HG03565 (cell line): ENCODE measurements around the gene SIRT5.

Experiments
- ATAC-seq: cut with Tn5 transposase; IDR thresholded peaks from one replicate; pipeline ENCODE4 v1.9.1; 2021; ENCODE audit warnings: mild to moderate bottlenecking, moderate library complexity; ENCODE audit not compliant: unreplicated experiment

The SIRT5 gene

GRCh38 chr6:13574571-13575376 is at the start of gene SIRT5:
Gene SIRT5 (plus strand): TSS chr6:13574601. CDS start chr6:13584111, 9,510 bp downstream.
- peak; percentile 26 for ATAC-seq

DNA sequence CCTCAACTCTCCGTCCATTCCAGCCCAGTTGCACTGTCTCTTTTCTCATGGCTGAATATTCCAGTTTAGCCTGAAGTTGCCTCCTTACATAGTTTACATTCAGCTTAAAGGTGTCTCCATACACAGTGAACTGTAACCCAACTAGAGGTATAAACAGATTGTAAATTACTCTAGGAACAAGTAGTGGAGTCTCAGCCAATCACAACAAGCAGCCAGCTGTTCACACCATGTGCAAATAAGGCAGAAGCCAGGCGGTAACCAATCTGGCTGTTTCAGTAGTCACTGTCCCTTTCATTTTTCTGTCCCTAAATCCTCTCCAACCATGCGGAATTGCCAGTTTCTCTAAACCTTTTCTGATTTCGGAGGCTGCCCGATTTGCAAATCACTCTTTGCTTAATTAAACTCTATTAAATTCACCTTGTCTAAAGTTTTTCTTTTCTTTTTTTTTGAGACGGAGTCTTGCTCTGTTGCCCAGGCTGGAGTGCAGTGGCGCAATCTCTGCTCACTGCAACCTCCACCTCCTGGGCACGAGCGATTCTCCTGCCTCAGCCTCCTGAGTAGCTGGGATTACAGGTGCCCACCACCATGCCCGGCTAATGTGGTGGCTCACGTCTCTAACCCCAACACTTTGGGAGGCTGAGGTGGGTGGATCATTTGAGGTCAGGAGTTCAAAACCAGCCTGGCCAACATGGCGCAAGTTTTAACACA is 49.4 kb upstream of the SIRT5 start:
- ATAC-seq: no peak

DNA sequence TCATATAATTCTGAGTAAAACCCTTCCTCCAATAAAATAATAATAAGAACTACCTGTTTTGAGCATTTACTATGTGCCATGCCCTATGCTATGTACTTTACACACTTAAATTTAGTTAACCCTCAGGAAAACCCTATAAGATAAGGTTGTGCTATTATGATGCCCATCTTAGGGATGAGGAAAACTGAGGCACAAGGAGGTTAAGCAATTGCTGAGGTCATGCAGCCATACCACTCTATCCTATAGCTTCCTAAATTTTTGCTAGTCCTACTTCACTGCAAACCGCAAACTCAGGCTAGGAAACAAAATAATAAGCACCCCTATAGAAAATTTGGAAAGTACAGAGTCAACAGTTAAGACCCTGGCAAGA is 48.1 kb upstream of the SIRT5 start:
- ATAC-seq: no peak

GRCh38 chr6:13526727-13527670 is 47.4 kb upstream of the SIRT5 start:
- no peak for ATAC-seq

DNA sequence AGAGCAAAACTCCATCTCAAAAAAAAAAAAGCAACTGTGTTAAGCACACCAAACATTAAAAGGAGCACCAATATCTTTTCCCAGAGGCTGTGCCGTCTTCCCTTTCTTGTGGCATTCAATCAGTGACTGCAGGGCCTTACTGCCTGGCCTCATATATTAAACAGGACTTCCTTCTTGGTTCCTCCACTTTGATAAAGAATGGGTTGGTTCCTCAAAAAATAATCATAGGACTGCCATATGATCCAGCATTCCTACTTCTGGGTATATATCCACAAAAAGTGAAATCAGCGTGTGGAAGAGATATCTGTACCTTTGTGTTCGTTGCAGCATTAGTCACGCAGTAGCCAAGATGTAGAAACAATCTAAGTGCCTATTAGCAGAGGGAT is 46.7 kb upstream of the SIRT5 start:
- ATAC-seq: no peak

GRCh38 chr6:13528232-13528631 is 46.2 kb upstream of the SIRT5 start:
- ATAC-seq: no peak

DNA sequence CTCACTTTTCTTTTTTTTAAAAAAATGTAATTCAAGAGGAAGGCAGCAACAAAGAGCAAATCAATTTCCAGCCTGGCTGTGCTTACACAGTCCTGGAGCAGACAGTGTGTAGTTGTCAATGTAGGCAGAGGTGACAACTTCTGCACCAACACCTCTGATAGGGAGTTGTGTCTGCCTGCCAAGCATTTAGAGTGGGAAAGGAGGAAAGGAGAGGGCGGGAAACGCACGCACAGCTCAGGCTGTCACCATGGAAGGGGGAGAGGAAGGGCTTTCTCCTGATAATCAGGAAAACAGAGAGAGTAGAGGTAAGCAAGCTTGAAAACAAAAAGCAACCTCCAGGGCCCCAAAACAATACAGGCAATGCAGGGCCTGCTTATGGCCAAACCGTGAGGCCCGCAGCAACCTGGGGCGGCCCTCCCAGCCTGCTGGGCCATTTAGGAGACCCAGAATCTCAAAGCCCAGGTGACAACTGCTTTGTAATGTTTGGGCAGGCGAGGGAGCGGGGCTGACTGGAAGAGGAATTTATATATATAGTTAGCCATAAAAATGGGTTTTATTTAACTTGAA is 45.5 kb upstream of the SIRT5 start:
- no peak for ATAC-seq

- ATAC-seq: no peak
Observed at GRCh38 chr6:13531956-13532355, 42.4 kb upstream of the SIRT5 start.

- ATAC-seq: no peak
Observed at GRCh38 chr6:13534536-13534935, 39.9 kb upstream of the SIRT5 start.

GRCh38 chr6:13535306-13535705 is 39.1 kb upstream of the SIRT5 start:
- ATAC-seq: no peak

DNA sequence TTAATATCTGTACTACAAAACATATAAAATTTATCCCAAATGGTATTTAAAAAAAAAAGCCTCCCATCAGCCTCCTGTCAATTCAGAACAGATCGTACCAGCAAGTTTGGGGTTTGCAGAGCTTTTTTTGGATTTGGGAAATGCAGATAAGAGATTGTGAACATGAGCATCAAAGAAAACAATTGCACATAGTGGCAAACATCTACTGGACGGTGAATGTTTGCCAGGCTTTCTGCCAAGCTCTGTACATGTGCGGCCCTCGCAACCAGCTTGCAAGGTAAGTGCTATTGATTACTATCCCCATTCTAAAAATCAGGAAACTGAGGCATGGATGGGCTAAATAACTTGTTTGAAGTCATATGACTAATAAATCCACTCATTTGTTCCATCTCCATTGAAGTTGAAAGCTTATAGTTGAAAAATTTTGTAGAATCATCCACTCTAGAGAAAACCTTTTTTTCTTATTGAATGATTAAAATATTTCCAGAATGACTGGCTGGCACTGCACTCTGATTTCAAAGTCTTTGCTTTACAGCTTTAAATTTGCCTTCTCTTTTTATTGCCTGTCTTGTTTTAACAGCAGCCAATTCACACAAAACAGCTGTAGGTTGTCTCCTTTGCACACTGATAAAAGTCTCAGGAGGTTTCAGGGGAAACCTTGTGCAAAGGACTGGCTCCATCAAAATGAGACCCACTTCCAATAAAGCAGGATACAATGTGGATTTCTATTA is 37.4 kb upstream of the SIRT5 start:
- no peak for ATAC-seq

DNA sequence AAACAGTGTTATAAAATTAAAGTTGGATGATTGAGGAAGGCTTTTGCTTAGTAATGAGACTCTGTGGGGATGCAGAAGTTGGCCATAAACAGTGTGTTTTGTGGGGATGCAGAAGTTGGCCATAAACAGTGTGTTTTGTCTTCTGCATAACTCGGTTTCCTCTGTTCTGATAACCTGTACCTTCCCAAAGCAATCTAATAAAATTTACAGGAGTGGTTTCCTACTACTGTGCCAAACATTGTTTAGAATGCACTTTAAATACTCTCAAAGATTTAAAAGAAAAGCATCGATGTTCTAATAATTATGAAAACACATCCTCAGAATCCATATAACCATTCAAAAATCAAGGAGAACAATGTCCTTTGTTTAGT is 36.9 kb upstream of the SIRT5 start:
- ATAC-seq: no peak

GRCh38 chr6:13538084-13538483 is 36.3 kb upstream of the SIRT5 start:
- ATAC-seq: no peak

DNA sequence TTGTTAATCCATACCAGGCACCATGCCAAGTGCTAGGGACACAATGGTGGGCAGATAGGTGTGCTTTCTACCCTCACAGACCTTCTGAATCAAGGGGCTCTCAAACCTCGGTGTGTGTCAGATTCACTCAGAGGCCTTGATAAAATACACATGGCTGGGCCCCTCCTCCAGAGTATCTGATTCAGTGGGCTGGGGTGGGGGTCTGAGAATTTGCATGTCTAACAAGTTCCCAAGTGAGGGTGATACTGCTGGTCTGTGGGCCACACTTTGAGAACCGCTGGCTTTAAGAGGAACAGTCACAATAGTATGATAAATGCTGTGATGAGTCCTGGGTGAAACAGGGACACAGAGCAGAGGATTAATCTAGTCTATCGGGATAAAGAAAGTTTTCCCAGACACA is 35.8 kb upstream of the SIRT5 start:
- ATAC-seq: no peak

DNA sequence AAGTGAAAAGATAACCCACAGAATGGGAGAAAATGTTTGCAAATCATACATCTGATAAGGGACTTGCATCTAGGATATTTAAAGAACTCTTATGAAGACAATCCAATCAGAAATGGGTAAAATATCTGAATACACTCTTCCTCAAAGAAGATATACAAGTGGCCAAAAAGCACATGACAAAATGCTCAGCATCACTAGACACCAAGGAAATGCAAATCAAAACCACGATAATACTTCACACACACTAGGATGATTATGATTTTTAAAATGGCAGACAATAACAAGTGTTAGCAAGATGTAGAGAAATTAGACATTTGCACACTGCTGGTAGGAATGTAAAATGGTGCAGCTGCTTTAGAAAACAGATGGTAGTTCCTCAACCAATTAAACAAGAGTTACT is 34.8 kb upstream of the SIRT5 start:
- ATAC-seq: no peak

DNA sequence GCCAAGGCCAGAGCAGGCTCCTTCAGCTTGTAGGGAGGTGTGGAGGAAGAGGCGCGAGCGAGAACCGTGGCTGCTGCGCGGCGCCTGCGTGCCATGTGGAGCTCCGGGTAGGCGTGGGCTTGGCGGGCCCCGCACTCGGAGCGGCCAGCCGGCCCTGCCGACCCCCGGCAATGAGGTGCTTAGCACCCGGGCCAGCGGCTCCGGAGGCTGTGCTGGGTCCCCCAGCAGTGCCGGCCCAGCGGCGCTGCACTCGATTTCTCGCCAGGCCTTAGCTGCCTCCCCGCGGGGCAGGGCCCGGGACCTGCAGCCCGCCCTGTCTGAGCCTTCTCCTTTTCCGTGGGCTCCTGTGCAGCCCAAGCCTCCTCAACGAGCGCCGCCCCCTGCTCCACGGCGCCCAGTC is 32.9 kb upstream of the SIRT5 start:
- no peak for ATAC-seq

DNA sequence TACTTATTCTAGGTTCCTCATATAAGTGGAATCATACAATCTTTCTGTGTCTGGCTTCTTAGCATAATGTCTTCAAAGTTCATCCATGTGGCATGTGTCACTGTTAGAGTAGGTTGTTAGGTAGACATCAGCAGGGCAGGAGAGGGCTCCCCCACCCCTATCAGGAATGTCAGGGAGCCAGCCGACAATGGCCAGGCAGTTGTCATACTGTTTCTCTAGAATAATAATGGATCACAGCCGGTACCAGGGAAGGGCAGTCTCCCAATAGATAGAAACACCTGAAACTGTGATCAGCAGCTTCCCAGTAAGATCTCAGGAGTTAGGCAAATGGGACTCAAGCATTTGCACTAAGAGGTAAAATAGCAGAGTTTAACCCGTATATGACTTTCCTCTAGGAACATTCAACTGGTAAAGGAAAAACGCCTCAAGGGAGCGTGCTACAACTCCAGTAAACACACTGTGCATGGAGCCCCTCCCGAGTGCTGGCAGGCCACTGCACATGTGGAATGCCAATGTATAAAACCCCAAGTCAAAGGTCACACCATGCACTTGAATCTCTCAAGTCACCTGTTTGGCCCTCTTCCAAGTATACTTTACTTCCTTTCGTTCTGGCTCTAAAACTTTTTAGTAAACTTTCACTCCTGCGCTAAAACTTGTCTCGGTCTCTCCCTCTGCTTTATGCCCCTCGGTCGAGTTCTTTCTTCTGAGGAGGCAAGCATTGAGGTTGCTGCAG is 29.8 kb upstream of the SIRT5 start:
- ATAC-seq: no peak

GRCh38 chr6:13545885-13546284 is 28.5 kb upstream of the SIRT5 start:
- ATAC-seq: no peak

DNA sequence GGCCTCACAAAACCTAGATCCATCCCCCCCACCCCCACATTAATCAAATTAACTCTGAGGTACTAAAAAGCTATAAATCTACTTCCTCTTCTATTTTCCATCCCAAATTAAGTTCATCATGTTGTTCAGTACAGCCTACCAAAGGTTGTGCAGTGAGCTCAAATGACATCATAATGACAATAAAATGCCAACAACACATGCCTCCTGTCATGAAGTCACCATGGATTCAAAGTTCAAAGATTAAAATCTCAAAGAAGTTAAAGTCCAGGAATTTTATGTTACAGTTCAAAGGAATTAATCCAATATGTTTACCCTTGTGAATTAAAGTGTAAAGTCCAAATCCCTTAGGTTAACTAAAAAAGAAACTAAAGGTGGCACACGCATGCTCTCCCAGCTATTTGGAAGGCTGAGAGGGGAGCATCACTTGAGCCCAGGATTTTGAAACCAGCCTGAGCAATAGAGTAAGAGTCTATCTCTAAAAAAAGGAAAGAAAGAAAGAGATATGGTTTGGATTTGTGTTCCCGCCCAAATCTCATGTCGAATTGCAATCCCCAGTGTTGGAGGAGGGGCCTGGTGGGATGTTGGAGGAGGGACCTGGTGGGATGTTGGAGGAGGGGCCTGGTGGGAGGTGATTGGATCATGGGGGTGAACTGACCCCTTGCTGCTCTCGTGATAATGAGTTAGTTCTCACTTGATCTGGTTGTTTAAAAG is 25.7 kb upstream of the SIRT5 start:
- ATAC-seq: no peak
